Urothelium cell line (cell line): ENCODE results near the gene ADIPOR2.
"Not testable (repeated sequence)": the region's sequence is repeated elsewhere in the genome, so short reads cannot be mapped to it uniquely, and the experiment has no call there.

Experiments
- DNase-seq: peaks from one replicate; pipeline ENCODE4 v3.0.0; 2011; ENCODE audit warnings: low spot score, mixed read lengths
- FAIRE-seq: peaks from 2 replicates; lab custom pipeline; 2011; peaks lifted over from hg19 to GRCh38; lab: Jason Lieb, UNC

ADIPOR2 gene

GRCh38 chr12:1731019-1731687 lies 40.3 kb downstream of the ADIPOR2 start:
- DNase-seq (no peak), FAIRE-seq (peak; percentile 27)

DNA sequence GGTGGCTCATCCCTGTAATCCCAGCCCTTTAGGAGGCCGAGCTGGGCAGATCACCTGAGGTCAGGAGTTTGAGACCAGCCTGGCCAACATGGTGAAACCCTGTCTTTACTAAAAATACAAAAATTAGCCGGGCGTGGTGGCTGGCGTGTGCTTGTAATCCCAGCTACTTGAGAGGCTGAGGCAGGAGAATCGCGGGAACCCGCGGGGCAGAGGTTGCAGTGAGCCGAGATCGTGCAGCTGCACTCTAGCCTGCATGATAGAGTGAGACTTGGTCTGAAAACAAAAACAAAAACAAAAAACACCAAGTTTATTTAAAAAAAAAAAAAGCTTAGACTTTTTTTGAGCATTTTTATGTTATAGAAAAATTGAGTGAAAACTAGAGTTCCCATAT lies 40.8 kb downstream of the ADIPOR2 start:
- FAIRE-seq = not testable (repeated sequence)

GRCh38 chr12:1732914-1733313 lies 42.0 kb downstream of the ADIPOR2 start:
- FAIRE-seq = no peak
- no peak for DNase-seq

More for the DNA sequence above, 40.8 kb downstream of the ADIPOR2 start:
- DNase-seq = not testable (repeated sequence)

DNA sequence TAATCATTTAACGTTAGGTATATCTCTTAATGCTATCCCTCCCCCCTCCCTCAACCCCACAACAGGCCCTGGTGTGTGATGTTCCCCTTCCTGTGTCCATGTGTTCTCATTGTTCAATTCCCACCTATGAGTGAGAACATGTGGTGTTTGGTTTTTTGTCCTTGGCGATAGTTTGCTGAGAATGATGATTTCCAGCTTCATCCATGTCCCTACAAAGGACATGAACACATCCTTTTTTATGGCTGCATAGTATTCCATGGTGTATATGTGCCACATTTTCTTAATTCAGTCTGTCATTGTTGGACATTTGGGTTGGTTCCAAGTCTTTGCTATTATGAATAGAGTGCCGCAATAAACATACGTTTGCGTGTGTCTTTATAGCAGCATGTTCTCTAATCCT lies 42.8 kb downstream of the ADIPOR2 start:
- not testable (repeated sequence) for DNase-seq, FAIRE-seq

GRCh38 chr12:1737652-1738286 lies 46.9 kb downstream of the ADIPOR2 start:
- no peak for DNase-seq
- no peak for FAIRE-seq

GRCh38 chr12:1738446-1738845 lies 47.6 kb downstream of the ADIPOR2 start:
- FAIRE-seq (no peak), DNase-seq (no peak)

DNA sequence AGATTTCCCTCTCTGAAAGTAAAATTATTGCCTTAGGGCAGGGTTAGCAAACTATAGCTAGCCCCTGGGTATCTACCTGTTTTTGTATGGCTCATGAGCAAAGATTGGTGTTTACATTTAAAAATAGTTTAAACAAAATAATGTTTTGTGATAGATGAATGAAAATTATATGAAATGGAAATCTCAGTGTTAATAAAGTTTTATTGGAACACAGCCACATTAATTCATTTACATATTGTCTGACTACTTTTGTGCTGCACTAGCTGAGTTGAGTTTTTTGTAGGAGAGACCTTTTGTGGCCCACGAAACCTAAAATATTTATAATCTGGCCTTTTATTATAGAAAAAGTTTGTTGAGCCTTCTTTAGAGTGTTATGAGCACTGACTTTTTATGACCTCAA lies 48.5 kb downstream of the ADIPOR2 start:
- no peak for FAIRE-seq

GRCh38 chr12:1740161-1740948 lies 49.5 kb downstream of the ADIPOR2 start:
- DNase-seq (no peak), FAIRE-seq (peak; percentile 46)

More for the DNA sequence above, 48.5 kb downstream of the ADIPOR2 start:
- DNase-seq = no peak

DNA sequence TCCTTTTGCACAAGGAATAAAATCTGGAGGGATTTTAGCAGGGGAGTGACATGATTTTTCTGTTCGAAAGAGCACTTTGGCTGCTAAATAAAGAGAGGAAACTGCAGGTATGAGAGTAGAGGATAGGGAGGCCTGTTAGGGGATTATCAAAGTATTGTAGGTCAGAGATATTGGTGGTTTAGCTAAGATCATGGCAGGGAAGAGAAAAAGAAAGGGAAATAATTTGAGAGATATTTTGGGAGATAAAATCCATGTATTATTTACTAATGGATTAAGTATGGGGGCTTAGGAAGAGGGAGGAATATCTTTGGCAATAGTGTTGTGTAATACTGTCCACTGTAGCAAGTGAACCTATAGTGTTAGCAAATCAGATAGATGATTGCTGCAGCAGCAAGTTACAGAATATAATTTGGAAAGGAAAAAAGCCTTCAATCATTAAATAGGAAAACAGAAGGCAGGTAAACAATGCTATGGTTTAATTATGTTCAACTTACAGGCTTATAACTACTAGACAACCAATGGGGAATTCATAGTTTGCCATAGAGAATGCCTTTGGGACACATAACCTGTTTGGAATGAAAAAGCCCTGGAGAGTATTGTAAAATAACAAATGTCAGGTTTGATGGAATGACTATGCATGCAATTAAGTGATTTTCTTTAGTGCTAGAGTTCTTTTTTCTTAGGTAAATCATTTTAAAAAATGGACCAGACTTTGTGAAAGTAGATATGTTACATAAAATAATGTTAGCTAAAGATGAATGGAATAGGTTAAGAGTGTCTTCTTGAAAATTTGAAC lies 50.5 kb downstream of the ADIPOR2 start:
- DNase-seq = no peak
- FAIRE-seq = no peak

DNA sequence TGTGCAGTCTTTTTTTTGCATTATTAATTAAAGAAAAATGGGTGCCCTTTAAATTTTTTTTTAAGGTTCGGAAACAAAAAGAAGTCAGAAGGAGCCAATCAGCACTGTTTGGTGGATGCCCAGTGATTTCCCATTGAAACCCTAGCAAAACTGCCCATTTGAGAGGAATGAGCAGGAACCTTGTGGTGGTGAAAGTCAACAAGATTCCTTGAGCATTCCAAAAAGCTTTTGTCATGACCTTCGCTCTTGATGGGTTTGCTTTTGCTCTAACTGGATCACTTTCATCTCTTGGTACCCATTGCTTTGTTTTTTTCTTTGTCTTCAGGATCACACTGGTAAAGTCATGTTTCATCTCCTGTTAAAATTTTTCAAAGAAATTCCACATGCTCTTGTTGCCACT lies 54.1 kb downstream of the ADIPOR2 start:
- DNase-seq (no peak), FAIRE-seq (no peak)

DNA sequence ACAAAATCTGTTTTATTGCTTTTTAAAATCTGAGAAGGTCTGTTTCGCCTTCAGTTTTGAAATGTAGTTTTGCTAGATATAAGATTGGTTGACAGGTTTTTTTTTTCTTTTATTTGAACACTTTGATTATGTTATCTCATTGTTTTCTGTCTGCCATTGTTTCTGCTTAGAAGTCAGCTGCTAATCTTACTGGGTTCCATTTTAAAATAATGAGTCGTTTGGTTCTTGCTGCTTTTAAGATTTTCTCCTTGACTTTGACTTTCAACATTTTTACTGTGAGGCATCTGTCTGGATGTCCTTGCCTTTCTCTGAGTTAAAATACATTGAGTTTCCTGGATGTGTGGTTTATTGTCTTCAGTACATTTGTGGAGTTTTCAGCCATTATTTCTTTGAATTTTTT lies 56.7 kb downstream of the ADIPOR2 start:
- DNase-seq (no peak), FAIRE-seq (no peak)

- DNase-seq = no peak
- no peak for FAIRE-seq
These were observed 58.1 kb downstream of the ADIPOR2 start for GRCh38 chr12:1749019-1749418.

- FAIRE-seq (no peak), DNase-seq (no peak)
These were observed 59.4 kb downstream of the ADIPOR2 start for GRCh38 chr12:1750300-1750699.

- DNase-seq (no peak), FAIRE-seq (no peak)
These were observed 67.5 kb downstream of the ADIPOR2 start for GRCh38 chr12:1758376-1758775.

GRCh38 chr12:1758887-1759286 lies 68.0 kb downstream of the ADIPOR2 start:
- DNase-seq (no peak), FAIRE-seq (no peak)

DNA sequence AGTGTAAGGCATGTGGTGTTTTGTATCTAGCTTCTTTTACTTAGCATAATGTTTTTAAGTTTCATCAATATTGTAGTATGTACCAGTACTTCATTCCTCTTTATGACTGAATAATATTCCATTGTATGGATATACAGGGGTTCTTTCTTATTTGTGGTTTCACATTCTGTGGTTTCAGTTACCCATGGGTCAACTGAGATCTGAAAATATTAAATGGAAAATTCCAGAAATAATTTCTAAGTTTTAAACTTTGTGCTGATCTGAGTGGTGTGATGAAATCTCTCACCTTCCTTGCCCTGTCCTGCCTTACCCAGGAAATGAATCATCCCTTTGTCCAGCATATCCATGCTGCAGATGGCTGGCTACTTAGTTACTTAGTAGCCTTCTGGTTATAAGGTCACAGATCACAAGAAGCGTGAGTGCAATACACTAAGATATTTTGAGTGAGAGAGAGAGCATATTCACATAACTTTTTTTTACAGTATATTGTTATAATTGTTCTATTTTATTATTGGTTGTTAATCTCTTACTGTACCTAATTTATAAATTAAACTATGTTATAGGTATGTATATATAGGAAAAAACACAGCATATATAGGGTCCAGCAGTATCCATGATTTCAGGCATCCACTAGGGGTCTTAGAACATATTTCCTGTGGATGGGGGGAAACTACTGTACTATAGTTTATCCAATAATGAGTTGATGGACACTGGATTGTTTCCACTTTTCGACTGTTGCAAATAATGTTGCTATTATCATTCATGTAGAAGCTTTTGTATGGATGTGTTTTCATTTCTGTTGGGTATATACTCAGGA lies 69.9 kb downstream of the ADIPOR2 start:
- FAIRE-seq = no peak
- DNase-seq = peak; percentile 32

DNA sequence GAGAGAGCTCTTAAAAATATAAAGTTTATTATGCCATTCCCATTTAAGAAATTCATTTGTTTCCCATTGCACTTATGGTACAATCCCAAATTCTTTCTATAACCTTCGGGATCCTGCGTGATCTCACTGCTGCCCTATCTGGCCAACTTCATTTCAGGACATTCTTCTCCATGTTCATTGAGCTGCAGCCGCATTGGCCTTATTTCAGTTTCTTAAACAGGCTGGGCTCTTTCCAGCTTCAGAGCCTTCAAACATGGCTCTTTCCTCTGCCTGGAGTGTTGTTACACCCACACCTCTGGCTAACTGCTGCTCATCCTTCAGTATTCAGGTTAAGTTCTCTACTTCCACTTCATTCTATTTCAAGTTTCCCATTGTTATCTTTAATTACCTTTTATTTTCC lies 71.0 kb downstream of the ADIPOR2 start:
- FAIRE-seq (no peak), DNase-seq (no peak)

- DNase-seq (no peak), FAIRE-seq (no peak)
These were observed 72.3 kb downstream of the ADIPOR2 start for GRCh38 chr12:1763153-1763552.

DNA sequence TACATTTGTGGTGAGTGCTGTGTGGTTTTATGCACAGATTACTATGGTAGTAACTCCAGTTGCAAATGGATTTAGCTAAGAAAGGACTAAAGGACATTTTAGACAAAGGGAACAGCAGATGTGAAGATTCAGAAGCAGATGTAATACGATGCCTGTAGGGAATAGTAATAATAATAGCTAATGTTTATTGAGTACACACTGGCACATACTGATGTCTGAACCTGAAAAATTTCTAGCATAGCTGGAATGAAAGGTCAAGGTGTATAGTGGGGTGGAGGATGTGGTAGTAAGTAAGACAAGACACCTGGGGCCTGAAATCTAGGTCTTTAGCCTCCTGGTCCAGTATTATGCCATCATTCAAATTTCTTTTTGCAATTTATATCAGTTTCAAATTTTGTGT lies 75.2 kb downstream of the ADIPOR2 start:
- DNase-seq (no peak), FAIRE-seq (no peak)

- FAIRE-seq (no peak), DNase-seq (no peak)
These were observed 76.7 kb downstream of the ADIPOR2 start for GRCh38 chr12:1767407-1768090.
